K562 (cell line): ENCODE measurements around the gene TRERF1. TPM values are rescaled to one million over a fixed set of nuclear protein-coding genes. Genes with fewer than 3 reads are reported as not detected.

ENCODE experiments used
- ATAC-seq: fragments of 200-7000 bp; cut with Tn5 transposase; 3 replicates; pipeline ENCODE4 v1.9.1; 2020; ENCODE audit warnings: moderate library complexity
- BruUV-seq: library from RNA; stranded (reverse); fragments of 400-500 nt; replicated peaks from 2 replicates; lab custom pipeline; 2021; lab: Mats Ljungman, UMichigan
- CTCF ChIA-PET: fragments of 300-600 bp; formaldehyde crosslinking; extraction: SDS; loops from one replicate; lab custom pipeline; 2021; ENCODE audit warnings: low intra/inter-chr PET ratio; lab: Yijun Ruan, JAX
- POLR2A ChIA-PET: fragments of 300-600, 350-650 bp; sonication (Branson Sonifier 250); formaldehyde crosslinking; extraction: SDS; loops from one replicate; lab custom pipeline; 2021; ENCODE audit warnings: antibody characterized with exemption, inconsistent platforms; lab: Yijun Ruan, JAX
- DNase-seq, 4 experiments: peaks; one replicate each; pipeline versions ENCODE4 v3.0.0 to v3.0.0-alpha.2; 2011 to 2018; ENCODE audit warnings: low spot score in 3 of 4, mixed read lengths in 3 of 4; ENCODE audit errors: extremely low read depth in 1 of 4
- FAIRE-seq: peaks from 2 replicates; lab custom pipeline; 2011; peaks lifted over from hg19 to GRCh38; lab: Jason Lieb, UNC
- H2AFZ ChIP-seq: 2 replicates; pipeline ENCODE4 v1.6.0; 2011; ENCODE audit warnings: low read depth, low read length, control low read depth, inconsistent platforms
- H3K27ac ChIP-seq: fragments of 200-600 bp; 3 replicates; pipeline ENCODE4 v1.8.0; 2011; ENCODE audit warnings: low read depth, mild to moderate bottlenecking, control low read depth, inconsistent platforms, low read length, moderate library complexity, mixed read lengths; ENCODE audit errors: extremely low read depth
- H3K27me3 ChIP-seq, 2 experiments: fragments of 300-600 bp in 1 of 2; 2 replicates in 1 of 2; 3 replicates in 1 of 2; pipeline versions ENCODE4 v1.6.0 to v1.8.0; 2011; ENCODE audit warnings: inconsistent platforms in 2 of 2, low read length in 2 of 2, mild to moderate bottlenecking in 1 of 2, mixed read lengths in 1 of 2, moderate library complexity in 1 of 2; ENCODE audit not compliant: control insufficient read depth in 2 of 2, insufficient read depth in 2 of 2
- H3K36me3 ChIP-seq: fragments of 300-600 bp; 3 replicates; pipeline ENCODE4 v1.8.0; 2011; ENCODE audit warnings: mild to moderate bottlenecking, low read length, inconsistent platforms; ENCODE audit not compliant: control insufficient read depth, insufficient read depth
- H3K4me1 ChIP-seq, 2 experiments: fragments of 200-600 bp in 1 of 2; replicated peaks in 1 of 2; 2 replicates in 1 of 2; 3 replicates in 1 of 2; pipeline versions ENCODE4 v1.5.1 to v1.8.0; 2011; ENCODE audit warnings: inconsistent platforms in 2 of 2, low read length in 2 of 2, mild to moderate bottlenecking in 1 of 2, mixed read lengths in 1 of 2, moderate library complexity in 1 of 2; ENCODE audit not compliant: control insufficient read depth in 2 of 2, insufficient read depth in 2 of 2
- H3K4me2 ChIP-seq: 2 replicates; pipeline ENCODE4 v1.6.1; 2011; ENCODE audit warnings: low read length, control low read depth, inconsistent platforms, mixed read lengths; ENCODE audit not compliant: insufficient read depth
- H3K4me3 ChIP-seq: fragments of 200-600 bp; sonication (generic), shearing (Covaris generic); 2 replicates; pipeline ENCODE4 v1.5.1; 2016; ENCODE audit warnings: control low read depth, inconsistent platforms
- H3K79me2 ChIP-seq: fragments of 200-600 bp; 3 replicates; pipeline ENCODE4 v1.8.0; 2011; ENCODE audit warnings: low read length, inconsistent platforms; ENCODE audit not compliant: control insufficient read depth, insufficient read depth
- H3K9ac ChIP-seq, 2 experiments: 2 replicates each; pipeline versions ENCODE4 v1.6.0 to v1.6.1; 2011; ENCODE audit warnings: low read depth in 2 of 2, low read length in 2 of 2, control low read depth in 1 of 2, inconsistent platforms in 1 of 2, mild to moderate bottlenecking in 1 of 2, mixed read lengths in 1 of 2; ENCODE audit not compliant: insufficient read depth in 1 of 2
- H3K9me1 ChIP-seq: one replicate; pipeline ENCODE4 v1.6.0; 2011; ENCODE audit warnings: inconsistent platforms, mild to moderate bottlenecking, low read length, moderate library complexity; ENCODE audit not compliant: control insufficient read depth, insufficient read depth
- H3K9me3 ChIP-seq: replicated peaks from 2 replicates; pipeline ENCODE4 v1.5.1; 2011; ENCODE audit warnings: low read depth, low read length, inconsistent platforms; ENCODE audit not compliant: control insufficient read depth, insufficient read depth
- H4K20me1 ChIP-seq: replicated peaks from 2 replicates; pipeline ENCODE4 v1.6.1; 2011; ENCODE audit warnings: low read length, inconsistent platforms, mixed read lengths; ENCODE audit not compliant: control insufficient read depth, insufficient read depth
- ASH1L ChIP-seq: fragments of 450-650 bp; IDR thresholded peaks from 2 replicates; pipeline ENCODE4 v1.6.1; 2018; ENCODE audit warnings: borderline replicate concordance, mild to moderate bottlenecking, low read depth; ENCODE audit not compliant: partially characterized antibody
- DLX4 ChIP-seq: fragments of 250-450 bp; sonication (Bioruptor Pico); IDR thresholded peaks from 2 replicates; pipeline ENCODE4 v1.6.1; 2021; ENCODE audit warnings: mild to moderate bottlenecking
- FOXA1 ChIP-seq: fragments of 450-650 bp; IDR thresholded peaks from 2 replicates; pipeline ENCODE4 v1.6.1; 2016; ENCODE audit warnings: mild to moderate bottlenecking, borderline replicate concordance
- FOXK1 ChIP-seq: sonication (generic); formaldehyde crosslinking; IDR thresholded peaks from 2 replicates; pipeline ENCODE4 v1.8.0; 2022; ENCODE audit warnings: missing genetic modification reagents, mild to moderate bottlenecking, borderline replicate concordance
- GTF2E2 ChIP-seq: fragments of 200-800 bp; sonication (Bioruptor generic); IDR thresholded peaks from 2 replicates; pipeline ENCODE4 v1.6.1; 2016; ENCODE audit warnings: missing genetic modification characterization, missing compliant biosample characterization
- HES1 ChIP-seq: fragments of 450-650 bp; IDR thresholded peaks from 2 replicates; pipeline ENCODE4 v1.6.1; 2016; ENCODE audit warnings: low read depth, mild to moderate bottlenecking, moderate library complexity
- MTA3 ChIP-seq: fragments of 450-650 bp; formaldehyde crosslinking; IDR thresholded peaks from 2 replicates; pipeline ENCODE4 v1.6.1; 2017; ENCODE audit warnings: mild to moderate bottlenecking, borderline replicate concordance
- SMARCA4 ChIP-seq: fragments of 450-650 bp; IDR thresholded peaks from 2 replicates; pipeline ENCODE4 v1.6.1; 2016
- ZBTB49 ChIP-seq: sonication (generic); formaldehyde crosslinking; IDR thresholded peaks from 2 replicates; pipeline ENCODE4 v1.8.0; 2022; ENCODE audit warnings: missing genetic modification reagents, mild to moderate bottlenecking, borderline replicate concordance
- ZNF316 ChIP-seq: fragments of 450-650 bp; IDR thresholded peaks from 2 replicates; pipeline ENCODE4 v1.6.1; 2016
- WGBS: fragments of 100-300 bp; shearing (Covaris generic); methylation state at CpG from one replicate; pipeline ENCODE4 v1.1.6; 2016; ENCODE audit warnings: low coverage, mixed read lengths; ENCODE audit not compliant: insufficient coverage; ENCODE audit errors: missing lambda C conversion rate; 5-methylcytosine and 5-hydroxymethylcytosine counted together
- in situ Hi-C: fragments of 300-500 bp; cut with MboI; formaldehyde crosslinking; loops from 4 replicates; pipeline ENCODE4 v1.15.0; 2018; ENCODE audit warnings: inconsistent platforms, mixed read lengths
- intact Hi-C: fragments of 100-400 bp; cut with micrococcal nuclease; formaldehyde crosslinking; loops from 2 replicates; pipeline ENCODE4 v1.14.2; 2022
- polyA plus RNA-seq, 8 experiments: library from polyadenylated mRNA; depleted of rRNA in 4 of 8; stranded (reverse) in 5 of 8; unstranded in 3 of 8; fragments of >200 nt; fragmentation: Nextera tagmentation in 2 of 8; fragmentation: Illumina TruSeq in 1 of 8; extraction: Ambion mirVana in 2 of 8; extraction: Trizol in 1 of 8; gene quantifications; 2 replicates each; pipeline versions ENCODE4 v1.2.1 to v1.2.3, GENCODE V29; 2011 to 2014; ENCODE audit warnings: inconsistent platforms in 1 of 8, missing spikeins in 1 of 8
- total RNA-seq, 7 experiments: library from RNA; depleted of rRNA in 6 of 7; stranded (reverse); fragments of >200 nt in 6 of 7; fragmentation: Illumina TruSeq in 2 of 7; extraction: Trizol in 2 of 7; gene quantifications; 2 replicates each; pipeline versions ENCODE4 v1.2.1 to v1.2.3, GENCODE V29; 2011 to 2021; ENCODE audit warnings: low replicate concordance in 1 of 7

The TRERF1 gene
- total and polyA plus RNA-seq, 9 of the 15 experiments (the other 6 are each of a cell fraction or from before 2014, with no cell fraction given) = 0.04 to 0.20 (median 0.07) TPM; not detected in 3

GRCh38 chr6:42352856-42353564 lies 98.7 kb downstream of the TRERF1 start:
- BruUV-seq = no TSS peak
- ATAC-seq (no peak), DNase-seq (no peak), FAIRE-seq (no peak)
- Histone ChIP-seq H3K9me3 (no peaks in the 10 kb centered on the region), H3K27me3 (peaks cover 15 to 44% of the 10 kb centered on the region in 2 experiments), H3K4me3 (no peak overlapping the region), H3K36me3 (no peaks in the 10 kb centered on the region), H3K79me2 (no peaks in the 10 kb centered on the region), H3K27ac (no peak overlapping the region), H3K4me2 (no peak overlapping the region), H2AFZ (no peak overlapping the region), H3K9ac (no peak overlapping the region), H4K20me1 (no peaks in the 10 kb centered on the region), H3K9me1 (no peaks in the 10 kb centered on the region), H3K4me1 (no peaks in the 10 kb centered on the region)
- ChIA-PET CTCF (no interaction called here), POLR2A (interaction anchor here (1.0 to 1.2 kb wide), 3 partner anchors 14 to 127 kb away, joined by 3 to 4 read pairs (median 4); no protein-coding TSS in a partner anchor)
- 5% methylated on average over 12 of the region's 12 CpGs for WGBS
- in situ Hi-C loops = no loop called here
- intact Hi-C loops = no loop called here
- 0 out of 2 replicates have a peak, but pooled peaks have one; percentile 21 for TF ChIP-seq ZNF316
- no peak for TF ChIP-seq GTF2E2 (tag)

- H3K27ac ChIP-seq = no peak overlapping the region
- no peaks in the 10 kb centered on the region for H3K36me3 ChIP-seq
- H3K4me3 ChIP-seq = no peak overlapping the region
- no peak overlapping the region for H2AFZ ChIP-seq
- no peaks in the 10 kb centered on the region for H3K4me1 ChIP-seq
- WGBS = 3% methylated on average over 3 of the region's 3 CpGs
- ATAC-seq (no peak), DNase-seq (no peak), FAIRE-seq (no peak)
- no peaks in the 10 kb centered on the region for H4K20me1 ChIP-seq
- H3K9me3 ChIP-seq = no peaks in the 10 kb centered on the region
- no peaks in the 10 kb centered on the region for H3K79me2 ChIP-seq
- intact Hi-C loops = no loop called here
- ChIA-PET CTCF (no interaction called here), POLR2A (interaction anchor here (0.8 to 1.3 kb wide), 2 partner anchors 10 to 592 kb away, joined by 3 to 4 read pairs; no protein-coding TSS in a partner anchor)
- in situ Hi-C loops = no loop called here
- no peaks in the 10 kb centered on the region for H3K9me1 ChIP-seq
- peaks cover 20 to 50% of the 10 kb centered on the region in 2 experiments for H3K27me3 ChIP-seq
- no TSS peak for BruUV-seq
- no peak overlapping the region for H3K4me2 ChIP-seq
- H3K9ac ChIP-seq = no peak overlapping the region
- no peak for TF ChIP-seq ASH1L
- no peak for TF ChIP-seq FOXA1
- TF ChIP-seq DLX4 (CRISPR knock-in tag) = no peak
- TF ChIP-seq SMARCA4 = no peak
- no peak for TF ChIP-seq HES1
- TF ChIP-seq ZBTB49 (CRISPR knock-in tag) = no peak
- no peak for TF ChIP-seq FOXK1 (CRISPR knock-in tag)
- no peak for TF ChIP-seq MTA3
Observed at GRCh38 chr6:42350911-42351310, 100.8 kb downstream of the TRERF1 start.
